Globus pallidus (tissue), 1 donor: ENCODE results near the gene GON4L.
"Not testable (repeated sequence)": the region's sequence is repeated elsewhere in the genome, so short reads cannot be mapped to it uniquely, and the experiment has no call there.

Experiments used
- DNase-seq: peaks from one replicate; pipeline ENCODE4 v3.0.0-alpha.2; 2015; ENCODE audit warnings: low spot score

GON4L gene

DNA sequence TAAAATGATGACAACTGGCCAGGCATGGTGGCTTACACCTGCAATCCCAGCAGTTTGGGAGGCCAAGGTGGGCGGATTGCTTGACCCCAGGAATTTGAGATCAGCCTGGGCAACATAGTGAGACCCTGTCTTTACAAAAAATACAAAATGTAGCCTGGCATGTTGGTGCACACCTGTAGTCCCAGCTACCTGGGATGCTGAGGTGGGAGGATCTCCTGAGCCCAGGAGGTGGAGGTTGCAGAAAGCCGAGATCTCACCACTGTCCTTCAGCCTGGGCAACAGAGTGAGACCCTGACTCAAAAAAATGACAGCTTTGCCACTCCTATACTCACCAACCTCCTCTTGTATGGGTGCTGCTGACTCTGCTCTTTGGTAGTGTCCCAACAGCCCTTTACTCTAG, 20.9 kb upstream of the GON4L start:
- no peak for DNase-seq

DNA sequence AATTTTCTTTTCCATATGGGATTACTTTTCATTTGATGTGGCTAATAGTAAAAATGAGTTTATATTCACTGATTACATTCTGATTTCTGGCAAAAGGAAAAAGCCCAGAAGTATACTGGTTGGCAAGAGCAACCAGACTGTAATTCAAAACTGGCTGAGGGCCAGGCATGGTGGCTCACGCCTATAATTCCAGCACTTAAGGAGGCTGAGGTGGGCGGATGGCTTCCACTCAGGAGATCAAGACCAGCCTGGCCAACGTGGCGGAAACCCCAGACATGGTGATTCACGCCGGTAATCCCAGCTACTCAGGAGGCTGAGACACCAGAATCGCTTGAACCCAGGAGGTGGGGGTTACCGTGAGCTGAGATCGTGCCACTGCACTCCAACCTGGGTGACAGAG, 16.8 kb upstream of the GON4L start:
- no peak for DNase-seq

DNA sequence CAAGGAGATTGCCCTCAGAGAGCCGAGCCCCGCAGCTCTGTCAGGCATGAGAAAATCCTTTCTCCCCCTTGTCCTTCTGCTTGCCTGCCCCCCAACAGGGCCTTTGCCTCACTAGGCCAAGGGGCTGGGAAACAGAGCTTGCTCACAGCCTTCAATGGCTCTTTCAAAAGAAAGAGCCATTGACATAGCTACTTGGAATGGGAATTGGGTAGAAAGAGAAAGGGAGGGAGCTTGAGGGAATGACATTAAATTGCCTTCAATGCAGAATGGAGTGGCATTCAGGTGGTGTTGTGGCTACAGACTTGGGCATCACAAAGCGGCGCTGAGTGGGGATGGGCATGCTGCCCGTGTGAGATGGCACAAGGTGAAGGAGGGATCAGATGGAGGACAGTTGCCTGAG, 15.5 kb upstream of the GON4L start:
- DNase-seq = peak; percentile 88

DNA sequence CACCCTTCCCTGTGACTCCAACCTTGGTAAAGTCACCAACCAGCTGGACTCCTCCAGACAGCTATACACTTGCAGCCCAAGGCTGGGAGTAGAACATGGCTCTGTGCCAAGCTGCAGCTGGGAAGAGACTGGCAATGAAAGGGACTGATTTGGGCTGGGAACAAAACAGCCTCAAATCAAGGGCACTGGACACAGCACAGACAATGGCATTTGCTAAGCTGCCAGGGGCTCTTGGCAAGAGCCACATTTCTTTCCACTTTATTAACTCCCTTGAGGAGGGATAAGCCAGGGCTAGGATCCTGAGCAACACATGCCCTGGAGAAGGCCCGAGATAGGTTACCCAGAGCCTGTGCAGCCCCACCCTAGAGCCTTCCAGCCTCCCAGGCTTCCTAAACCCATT, 14.4 kb upstream of the GON4L start:
- DNase-seq = peak; percentile 98

DNA sequence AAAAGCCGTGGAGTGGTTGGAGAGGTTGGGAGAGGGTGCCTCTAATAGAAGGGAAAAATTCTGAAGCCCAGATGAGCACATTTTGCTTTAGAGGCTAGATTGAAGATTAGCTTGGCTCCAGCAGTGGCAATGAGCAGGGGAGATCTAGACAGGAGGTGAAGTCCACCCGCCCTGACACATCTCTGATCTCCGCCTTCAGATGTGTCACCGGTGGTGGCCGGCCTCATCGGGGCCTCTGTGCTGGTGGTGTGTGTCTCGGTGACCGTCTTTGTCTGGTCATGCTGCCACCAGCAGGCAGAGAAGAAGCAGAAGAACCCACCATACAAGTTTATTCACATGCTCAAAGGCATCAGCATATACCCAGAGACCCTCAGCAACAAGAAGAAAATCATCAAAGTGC, 10.8 kb upstream of the GON4L start:
- no peak for DNase-seq

DNA sequence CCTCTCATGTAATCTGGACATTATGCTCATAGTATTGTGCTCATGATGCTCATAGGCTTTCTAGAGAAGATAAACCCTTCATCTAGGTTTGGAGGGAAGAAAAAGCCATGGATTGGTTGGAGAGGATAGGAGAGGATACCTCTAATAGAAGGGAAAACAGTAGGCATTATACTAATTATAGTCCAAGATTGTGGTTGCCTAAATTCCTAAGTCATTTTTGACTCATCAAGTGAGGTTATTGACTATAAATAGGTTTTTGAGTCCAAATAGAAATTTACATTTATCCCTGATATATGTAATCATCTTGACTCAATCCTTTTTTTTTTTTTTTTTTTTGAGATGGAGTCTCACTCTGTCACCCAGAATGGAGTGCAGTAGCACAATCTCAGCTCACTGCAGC, 7.4 kb upstream of the GON4L start:
- no peak for DNase-seq

DNA sequence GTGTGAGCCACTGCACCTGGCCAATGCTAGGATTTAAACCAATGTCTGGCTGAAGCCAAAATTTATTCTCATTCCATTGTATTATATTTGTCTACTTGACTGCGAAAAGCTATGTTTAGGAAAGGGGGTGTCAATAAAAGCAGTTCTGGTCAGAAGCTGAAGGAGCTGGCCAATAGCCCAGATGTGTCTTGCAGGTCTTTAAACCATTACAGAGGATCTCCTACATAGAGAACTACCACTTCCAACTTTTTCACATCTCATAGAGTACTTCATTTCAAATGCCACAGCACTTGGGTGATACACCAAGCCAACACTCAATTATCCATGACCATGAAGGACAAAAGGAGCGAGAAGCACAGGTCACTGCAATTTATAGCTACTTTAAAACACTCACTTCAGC, 4.9 kb upstream of the GON4L start:
- DNase-seq = no peak

DNA sequence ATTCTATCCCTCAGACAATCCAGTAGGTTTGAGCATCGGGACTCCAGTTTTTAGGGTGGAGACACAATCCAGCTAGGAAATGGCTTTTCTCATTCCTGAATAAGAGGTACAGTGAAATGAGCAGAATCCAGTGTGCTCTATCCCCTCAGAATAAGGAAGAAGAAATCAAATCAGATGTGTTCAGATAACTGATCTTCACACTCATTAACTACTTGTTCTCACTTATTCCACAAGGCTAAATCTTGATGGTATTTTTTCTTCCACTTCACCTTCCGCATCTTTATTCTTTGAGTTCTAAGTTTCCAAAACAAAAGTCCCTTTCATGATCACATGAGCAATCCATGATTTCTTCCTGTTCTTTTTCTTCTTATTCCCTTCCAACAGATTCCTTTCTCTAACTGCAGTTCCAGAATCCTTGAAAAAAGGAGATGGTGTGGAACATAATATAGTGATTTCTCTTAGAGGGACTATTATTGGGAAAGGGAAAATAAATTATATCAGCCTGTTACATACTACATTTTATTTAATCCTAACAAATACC, 4.0 kb upstream of the GON4L start:
- DNase-seq = no peak

DNA sequence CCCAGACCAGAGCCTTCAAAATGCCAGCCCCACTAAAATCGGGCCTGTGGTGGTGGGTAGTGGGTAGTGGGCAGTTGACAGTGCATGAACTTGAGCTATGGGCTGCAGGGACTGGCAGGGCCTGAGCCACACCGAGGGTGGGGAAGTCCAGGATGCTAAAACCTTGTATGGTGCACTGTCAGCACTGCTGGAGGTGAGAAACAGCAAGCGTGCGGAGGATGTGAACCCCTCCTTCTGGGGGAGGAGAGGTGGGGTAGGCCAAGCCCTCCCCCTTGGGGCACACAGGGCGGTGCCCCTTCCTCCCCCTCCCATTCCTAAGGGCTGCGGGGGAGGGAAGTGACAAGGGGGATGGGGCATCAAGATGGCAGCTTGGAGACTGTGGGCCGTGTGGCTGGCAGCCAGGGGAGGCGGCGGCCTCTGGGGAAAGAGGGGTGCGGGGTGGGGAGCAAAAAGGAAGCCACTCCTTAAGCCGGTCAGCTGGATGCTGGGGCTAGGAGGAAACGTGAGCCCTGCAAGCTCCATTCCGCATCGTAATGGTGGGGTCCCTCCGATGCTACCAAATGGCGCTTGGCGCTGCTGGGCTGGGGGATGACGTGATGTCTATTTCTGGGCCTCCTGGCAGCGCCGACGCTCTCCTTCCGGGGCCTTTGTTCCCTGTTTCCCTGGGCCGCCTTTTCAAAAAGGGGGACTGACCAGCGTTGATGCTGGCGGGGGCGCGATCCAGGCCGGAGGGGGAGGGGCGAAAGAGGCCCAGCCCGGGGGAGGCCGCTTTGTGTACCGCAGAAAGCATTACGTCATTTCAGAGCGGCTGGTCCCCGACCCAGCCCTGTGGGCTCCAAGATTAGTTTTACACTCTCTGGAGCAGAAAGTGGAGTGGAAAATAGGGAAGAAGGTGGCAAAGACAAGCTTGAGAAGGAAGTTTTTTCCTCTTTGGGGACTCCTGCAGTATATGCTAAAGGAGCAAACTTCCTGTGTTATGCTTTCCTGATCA, 3.2 kb upstream of the GON4L start:
- DNase-seq = peak; percentile 97

DNA sequence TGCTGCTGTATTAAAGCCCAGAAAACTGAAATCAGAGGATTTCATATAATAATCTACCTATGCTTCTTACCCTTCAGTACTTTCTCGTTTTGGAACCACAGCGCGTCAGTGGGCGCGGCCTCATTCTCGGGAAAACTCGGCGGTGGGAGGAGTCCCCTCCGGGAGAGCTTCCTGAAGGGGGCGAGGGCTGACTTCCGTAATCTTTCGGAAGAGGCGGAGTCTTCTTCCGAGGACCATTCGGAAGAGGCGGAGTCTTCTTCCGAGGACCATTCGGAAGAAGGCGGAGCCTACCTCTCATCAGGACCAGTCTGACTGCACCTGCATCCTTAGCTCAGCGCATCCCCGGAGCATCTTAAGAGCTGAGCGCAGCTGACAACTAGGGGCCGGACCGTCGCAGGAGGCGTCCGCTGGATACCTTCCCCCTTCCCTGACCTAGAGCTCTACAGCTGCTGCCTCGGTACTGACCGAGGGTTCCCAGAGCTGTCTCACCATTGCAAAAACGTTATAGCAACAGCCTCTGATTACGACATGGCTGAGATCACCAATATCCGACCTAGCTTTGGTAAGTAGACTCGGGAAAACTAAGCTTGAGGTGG, 2.3 kb upstream of the GON4L start, which contains the start of gene SYT11:
SYT11 (plus strand) TSS at position 334 of the 596 bp plus-strand sequence; CDS start at position 529, 195 bp downstream.
- peak; percentile 99 for DNase-seq

DNA sequence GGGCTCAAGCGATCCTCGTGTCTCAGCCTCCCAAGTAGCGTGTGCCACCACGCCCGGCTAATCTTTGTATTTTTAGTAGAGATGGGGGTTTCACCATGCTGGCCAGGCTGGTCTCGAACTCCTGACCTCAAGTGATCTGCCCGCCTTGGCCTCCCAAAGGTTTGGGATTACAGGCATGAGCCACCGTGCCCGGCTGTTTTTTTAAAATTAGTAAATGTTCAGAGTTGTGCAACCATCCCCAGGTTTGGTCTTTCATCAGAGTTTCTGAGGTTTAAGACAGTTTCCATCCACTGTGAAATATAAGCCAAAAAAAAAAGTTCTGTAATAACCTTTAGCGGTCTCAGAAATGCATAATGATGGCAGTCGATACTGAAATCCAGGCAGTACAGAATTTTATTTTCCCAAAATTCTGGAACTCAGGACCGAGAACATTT, 1.8 kb upstream of the GON4L start:
- no peak for DNase-seq

DNA sequence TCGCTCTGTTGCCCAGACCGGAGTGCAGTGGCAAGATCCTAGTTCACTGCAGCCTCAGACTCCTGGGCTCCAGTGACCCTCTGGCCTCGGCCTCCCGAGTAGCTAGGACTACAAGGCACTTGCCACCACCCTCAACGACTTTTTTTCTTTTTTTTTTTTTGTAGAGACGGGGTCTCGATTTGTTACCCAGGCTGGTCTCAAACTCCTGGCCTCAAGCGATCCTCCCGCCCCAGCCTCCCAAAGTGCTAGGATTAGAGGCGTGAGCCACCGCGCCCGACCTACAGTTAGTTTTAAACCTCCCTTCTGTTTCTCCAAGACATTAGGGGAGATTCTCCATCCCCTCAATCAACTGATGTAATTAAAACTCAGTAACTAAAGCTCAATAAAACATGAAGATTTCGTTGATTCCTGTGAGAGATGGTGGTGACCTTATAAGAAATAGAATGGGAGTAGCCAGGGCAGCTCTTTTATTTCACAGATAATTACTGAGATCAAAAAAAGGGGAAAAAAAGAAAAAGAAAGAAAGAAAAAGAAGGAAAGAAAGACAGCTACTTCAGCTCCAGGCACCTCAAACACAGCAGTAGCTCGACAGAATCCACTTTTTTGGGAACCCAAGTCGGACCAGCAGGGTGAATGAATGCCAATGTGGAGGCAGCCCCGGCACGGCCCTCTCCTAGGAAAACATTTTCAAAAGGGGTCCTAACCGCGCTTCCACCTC, 598 bp downstream of the GON4L start:
- DNase-seq = no peak

DNA sequence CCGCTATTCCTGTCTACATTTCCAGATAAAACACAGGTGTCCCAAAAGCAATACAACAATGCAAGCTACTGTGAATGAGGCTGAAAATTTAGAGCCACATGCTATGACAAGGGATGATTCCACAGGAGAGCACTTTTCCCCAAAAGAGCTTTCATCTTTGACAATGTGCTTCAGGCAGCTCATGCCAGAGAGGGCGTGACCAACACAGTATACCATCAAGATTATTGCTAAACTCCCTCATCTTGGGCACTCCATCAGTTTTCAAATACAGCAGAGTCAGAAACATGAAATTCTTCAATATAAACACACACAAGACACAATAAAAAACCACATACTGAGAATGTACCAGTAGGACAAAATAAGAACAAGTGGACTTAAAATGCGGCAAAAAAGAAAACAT, 6.7 kb downstream of the GON4L start:
- no peak for DNase-seq

DNA sequence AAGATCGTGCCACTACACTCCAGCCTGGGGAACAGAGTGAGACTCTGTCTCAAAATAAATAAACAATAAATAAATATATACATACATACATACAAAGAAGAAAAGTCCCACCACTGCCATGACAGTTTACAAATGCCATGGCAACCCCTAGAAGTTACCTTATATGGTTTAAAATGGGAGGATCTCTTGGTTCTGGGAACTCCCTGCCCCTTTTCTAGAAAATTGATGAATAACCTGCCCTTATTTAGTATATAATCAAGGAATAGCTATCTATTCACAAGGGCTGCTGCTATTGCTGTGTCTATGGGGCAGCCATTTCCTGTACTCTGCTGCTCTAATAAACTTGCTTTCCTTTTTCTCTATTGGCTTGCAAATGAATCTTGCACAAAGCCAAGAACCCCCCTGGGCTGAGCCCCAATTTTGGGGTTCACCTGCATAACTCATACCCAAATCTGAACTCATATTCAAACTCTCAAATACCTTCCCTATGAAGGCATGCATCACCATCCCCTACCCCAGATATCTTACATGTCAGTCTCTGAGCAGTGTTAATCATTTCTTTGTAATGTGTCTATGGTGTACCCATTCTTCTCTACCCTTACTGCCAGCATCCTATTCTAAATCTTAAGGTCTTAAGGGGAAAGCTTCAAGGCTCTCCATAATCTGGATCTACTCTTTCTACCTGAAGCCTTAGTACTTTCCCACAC, 9.0 kb downstream of the GON4L start:
- no peak for DNase-seq

DNA sequence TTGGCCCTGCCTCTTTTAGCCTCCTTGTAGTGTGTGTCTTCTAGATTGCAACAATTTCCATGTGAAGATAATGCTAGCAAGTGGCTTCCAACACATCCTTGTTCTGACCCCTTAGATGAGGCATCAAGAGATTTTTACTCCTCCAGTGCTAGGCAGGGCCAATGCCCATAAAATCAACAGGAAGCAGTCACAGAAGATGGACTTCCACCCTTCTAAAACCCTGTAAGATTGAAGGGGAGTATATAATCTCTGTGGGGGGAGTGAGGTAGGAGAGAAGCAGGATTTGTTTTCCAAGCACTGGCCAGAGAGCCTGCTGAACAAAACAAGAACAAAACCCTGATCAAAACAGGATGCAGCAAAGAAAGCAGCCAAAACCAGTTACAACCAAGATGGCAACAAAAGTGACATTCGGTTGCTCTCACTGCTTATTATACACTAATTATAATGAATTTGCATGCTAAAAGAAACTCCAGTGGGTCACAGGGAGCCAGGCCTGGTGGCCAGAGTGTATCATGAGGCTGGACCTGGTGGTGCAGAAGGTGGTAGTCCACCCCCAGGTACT, 12.1 kb downstream of the GON4L start:
- DNase-seq = no peak

DNA sequence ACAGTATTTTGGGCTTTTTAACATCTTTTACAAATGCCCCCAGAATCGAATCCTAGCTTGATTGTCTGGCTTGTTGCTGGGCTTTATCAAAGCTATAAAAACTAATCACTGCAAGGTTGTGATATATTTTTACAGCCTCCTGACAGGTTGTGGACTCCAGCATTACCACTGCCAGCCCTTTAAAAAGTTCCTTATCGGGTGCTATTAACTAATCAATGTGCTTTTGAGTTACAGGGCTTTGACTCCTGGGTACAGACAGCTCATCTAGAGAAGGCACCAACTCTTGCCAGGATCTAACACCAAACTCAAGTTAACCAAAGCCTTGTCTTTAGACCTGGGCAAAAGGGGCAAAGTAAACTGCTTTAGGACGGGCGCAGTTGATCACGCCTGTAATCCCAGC, 16.6 kb downstream of the GON4L start:
- no peak for DNase-seq

DNA sequence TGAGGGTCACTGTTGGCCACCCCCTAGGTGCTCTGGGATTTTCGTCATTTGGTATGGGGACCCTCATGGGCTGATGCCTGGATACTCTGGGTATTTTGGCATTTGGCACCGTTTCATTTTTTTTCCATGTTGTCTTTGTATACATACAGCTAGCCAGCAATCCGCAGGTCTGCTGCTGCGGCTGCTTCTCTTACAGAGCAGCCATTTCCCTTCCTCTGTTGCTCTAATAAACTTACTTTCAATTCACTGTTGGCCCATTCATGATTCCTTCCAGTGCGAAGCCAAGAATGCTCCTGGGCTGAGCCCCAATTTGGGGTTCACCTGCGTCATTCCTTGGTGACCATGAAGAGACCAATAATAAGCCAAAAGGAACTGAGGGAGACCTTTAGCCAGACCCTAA, 21.5 kb downstream of the GON4L start:
- no peak for DNase-seq

DNA sequence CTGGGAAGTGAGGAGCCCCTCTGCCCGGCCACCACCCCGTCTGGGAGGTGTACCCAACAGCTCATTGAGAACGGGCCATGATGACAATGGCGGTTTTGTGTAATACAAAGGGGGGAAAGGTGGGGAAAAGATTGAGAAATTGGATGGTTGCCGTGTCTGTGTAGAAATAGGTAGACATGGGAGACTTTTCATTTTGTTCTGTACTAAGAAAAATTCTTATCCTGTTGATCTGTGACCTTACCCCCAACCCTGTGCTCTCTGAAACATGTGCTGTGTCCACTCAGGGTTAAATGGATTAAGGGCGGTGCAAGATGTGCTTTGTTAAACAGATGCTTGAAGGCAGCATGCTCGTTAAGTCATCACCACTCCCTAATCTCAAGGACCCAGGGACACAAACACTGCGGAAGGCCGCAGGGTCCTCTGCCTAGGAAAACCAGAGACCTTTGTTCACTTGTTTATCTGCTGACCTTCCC, 22.1 kb downstream of the GON4L start:
- DNase-seq = not testable (repeated sequence)

DNA sequence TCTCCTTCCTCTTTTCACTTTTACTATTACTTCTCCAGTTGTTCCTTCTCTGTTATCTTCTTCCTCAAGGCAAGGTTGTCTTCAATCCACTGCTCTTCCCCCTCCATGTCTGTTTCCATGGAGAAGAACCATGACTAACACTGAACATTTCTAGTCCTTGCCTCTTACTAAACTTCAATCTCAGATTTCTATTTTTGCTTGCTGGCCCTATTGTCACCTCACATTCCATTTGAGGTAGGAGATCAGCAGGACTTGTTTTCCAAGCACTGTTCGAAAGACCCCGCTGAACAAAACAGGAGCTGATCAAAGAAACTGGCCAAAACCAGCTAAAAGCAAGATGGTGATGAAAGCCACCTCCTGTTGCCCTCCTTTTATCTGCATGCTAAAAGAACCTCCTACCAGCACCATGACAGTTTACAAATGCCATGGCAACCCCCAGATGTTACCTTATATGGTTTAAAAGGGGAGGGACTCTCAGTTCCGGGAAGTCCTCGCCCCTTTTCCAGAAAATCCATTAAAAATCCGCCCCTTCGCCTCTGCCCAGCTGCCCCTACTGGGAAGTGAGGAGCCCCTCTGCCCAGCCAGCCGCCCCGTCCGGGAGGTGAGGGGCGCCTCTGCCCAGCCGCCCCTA, 22.6 kb downstream of the GON4L start:
- DNase-seq = no peak

DNA sequence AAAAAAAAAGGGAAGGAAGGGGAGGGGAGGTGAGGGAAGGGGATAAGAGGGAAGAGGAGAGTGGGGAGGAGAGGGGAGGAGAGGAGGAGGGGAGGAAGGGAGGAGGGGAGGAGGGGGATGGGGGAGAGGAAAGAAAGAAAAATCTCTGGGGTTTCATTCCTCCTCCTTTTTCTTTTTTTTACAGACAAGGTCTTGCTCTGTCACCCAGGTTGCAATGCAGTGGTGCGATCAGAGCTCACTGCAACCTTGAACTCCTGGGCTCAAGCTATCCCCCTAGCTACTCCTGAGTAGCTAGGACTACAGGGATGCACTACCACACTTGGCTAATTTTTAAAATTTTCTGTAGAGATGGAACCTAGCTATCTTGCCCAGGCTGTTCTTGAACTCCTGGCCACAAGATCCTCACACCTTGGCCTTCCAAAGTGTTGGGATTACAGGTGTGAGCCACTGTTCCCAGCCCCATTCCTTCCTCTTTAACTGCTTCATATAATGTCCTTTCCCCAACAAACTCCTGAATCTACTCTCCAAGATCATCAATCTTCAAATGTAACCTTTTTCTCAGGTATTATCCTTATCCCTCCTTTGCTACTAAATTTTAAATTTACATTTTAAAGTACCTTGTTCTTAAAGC, 23.2 kb downstream of the GON4L start:
- DNase-seq = no peak
